OCI-LY3 (cell line): ENCODE data around the gene LTBP2.

ENCODE experiments used
- EZH2phosphoT487 ChIP-seq: fragments of 200-600 bp; shearing (Covaris generic); IDR thresholded peaks from 2 replicates; pipeline ENCODE4 v1.6.1; 2018; ENCODE audit warnings: antibody characterized with exemption, mixed run types, low read depth
- TF ChIP-seq, protein P1 (sequence below): fragments of 200-600, 300-600 bp; sonication (generic); IDR thresholded peaks from 2 replicates; pipeline ENCODE4 v1.5.1; 2014; ENCODE audit warnings: antibody characterized with exemption, low read length, low read depth

DNA sequence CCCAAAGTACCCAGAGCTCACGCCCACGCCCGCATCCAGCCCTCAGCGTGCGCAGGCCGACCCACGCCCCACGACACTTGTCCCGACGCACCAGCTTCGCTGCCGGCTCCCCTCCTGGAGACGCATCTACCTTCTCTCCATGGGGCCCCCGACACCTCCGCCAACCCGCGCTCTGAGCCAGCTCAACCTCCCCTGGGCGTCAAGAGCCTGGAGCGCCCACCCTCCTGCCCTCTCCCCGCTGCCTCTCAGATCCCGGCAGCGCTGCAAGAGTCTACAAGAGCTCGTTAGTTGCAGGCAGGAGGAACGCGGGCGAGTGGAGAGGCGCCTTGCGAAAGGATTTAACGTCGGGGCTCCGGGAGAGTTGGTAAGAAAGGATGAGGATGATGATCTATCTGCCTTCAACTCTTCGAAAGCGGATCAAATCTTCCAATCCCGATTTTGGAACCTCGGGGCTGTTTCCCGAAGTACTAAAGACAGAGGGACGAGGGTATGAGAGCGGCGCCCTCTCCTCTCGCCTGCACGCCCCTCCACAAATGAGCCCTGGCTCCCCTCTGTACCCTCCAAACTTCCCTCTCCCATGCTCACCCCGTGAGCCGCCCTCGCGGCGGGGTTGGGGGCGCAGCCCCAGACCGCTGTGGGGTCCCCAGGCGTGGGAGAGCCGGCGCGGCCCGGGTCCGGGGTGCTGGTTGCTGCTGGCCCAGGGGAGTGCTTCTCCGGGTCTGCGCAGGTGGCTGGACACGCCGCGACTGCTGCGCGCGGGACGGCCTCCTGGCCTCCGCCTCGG, 979 bp downstream of the LTBP2 start:
- TF ChIP-seq, protein P1, sequence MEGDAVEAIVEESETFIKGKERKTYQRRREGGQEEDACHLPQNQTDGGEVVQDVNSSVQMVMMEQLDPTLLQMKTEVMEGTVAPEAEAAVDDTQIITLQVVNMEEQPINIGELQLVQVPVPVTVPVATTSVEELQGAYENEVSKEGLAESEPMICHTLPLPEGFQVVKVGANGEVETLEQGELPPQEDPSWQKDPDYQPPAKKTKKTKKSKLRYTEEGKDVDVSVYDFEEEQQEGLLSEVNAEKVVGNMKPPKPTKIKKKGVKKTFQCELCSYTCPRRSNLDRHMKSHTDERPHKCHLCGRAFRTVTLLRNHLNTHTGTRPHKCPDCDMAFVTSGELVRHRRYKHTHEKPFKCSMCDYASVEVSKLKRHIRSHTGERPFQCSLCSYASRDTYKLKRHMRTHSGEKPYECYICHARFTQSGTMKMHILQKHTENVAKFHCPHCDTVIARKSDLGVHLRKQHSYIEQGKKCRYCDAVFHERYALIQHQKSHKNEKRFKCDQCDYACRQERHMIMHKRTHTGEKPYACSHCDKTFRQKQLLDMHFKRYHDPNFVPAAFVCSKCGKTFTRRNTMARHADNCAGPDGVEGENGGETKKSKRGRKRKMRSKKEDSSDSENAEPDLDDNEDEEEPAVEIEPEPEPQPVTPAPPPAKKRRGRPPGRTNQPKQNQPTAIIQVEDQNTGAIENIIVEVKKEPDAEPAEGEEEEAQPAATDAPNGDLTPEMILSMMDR = no peak
- no peak for TF ChIP-seq EZH2phosphoT487
